Omental fat pad (tissue), 3 donors: Measurements from ENCODE around the gene KRABD2.

Experiments used
- ATAC-seq: fragments of 150-250 bp; one replicate; pipeline ENCODE4 v1.9.1; 2016; ENCODE audit warnings: mild to moderate bottlenecking, moderate library complexity; ENCODE audit not compliant: low FRiP score
- DNase-seq: peaks from one replicate; pipeline ENCODE4 v3.0.0-alpha.2; 2019; ENCODE audit warnings: low spot score
- CTCF ChIP-seq, 3 donors: fragments of 450-650 bp; IDR thresholded peaks; one replicate each; pipeline ENCODE4 v1.5.1; 2016 to 2017; ENCODE audit warnings: antibody characterized with exemption in 3 of 3, mild to moderate bottlenecking in 3 of 3, moderate library complexity in 2 of 3

The KRABD2 gene

GRCh38 chr17:8372422-8372821 lies 4.1 kb downstream of the KRABD2 start:
- no peak for ATAC-seq
- no peak for DNase-seq
- TF ChIP-seq CTCF (IDR thresholded peaks at IDR 0.05): no peak

- DNase-seq: no peak
- ATAC-seq: no peak
- TF ChIP-seq CTCF (IDR thresholded peaks at IDR 0.05): no peak
These were observed 4.7 kb downstream of the KRABD2 start for GRCh38 chr17:8371786-8372185.

- ATAC-seq (no peak), DNase-seq (no peak)
- TF ChIP-seq CTCF (IDR thresholded peaks at IDR 0.05): no peak
These were observed 6.6 kb downstream of the KRABD2 start for GRCh38 chr17:8369944-8370343.

GRCh38 chr17:8368193-8368592 lies 8.3 kb downstream of the KRABD2 start:
- no peak for TF ChIP-seq CTCF (IDR thresholded peaks at IDR 0.05)
- DNase-seq (no peak), ATAC-seq (no peak)

- ATAC-seq: peak; percentile 88
These were observed 10.3 kb downstream of the KRABD2 start for GRCh38 chr17:8366231-8366630.

GRCh38 chr17:8365143-8365542 lies 11.4 kb downstream of the KRABD2 start:
- DNase-seq (no peak), ATAC-seq (peak; percentile 46)
- TF ChIP-seq CTCF (IDR thresholded peaks at IDR 0.05): no peak

More at GRCh38 chr17:8366231-8366630, 10.3 kb downstream of the KRABD2 start:
- no peak for DNase-seq
- TF ChIP-seq CTCF (IDR thresholded peaks at IDR 0.05): no peak

- no peak for TF ChIP-seq CTCF (IDR thresholded peaks at IDR 0.05)
- DNase-seq (no peak), ATAC-seq (no peak)
These were observed 13.7 kb downstream of the KRABD2 start for GRCh38 chr17:8362651-8363332.
